NOMO-1 treated with DMSO at 0.1 percent for 48 hours (cell line): Measurements from ENCODE around the gene CTNNBIP1.
"Not testable (repeated sequence)": the region's sequence is repeated elsewhere in the genome, so short reads cannot be mapped to it uniquely, and the experiment has no call there.

Experiments
- DNase-seq: peaks from one replicate; lab custom pipeline; 2025; ENCODE audit not compliant: unreplicated experiment; lab: John Stamatoyannopoulos, UW

CTNNBIP1 gene

GRCh38 chr1:9910076-9910422 is at the start of gene CTNNBIP1:
CTNNBIP1 (minus strand) TSS chr1:9910269; CDS start chr1:9872064, 38,205 bp downstream.
- peak; percentile 97 for DNase-seq

- no peak for DNase-seq
These were observed 47.7 kb upstream of the CTNNBIP1 start for GRCh38 chr1:9957726-9958125.

GRCh38 chr1:9946315-9946714 is 36.2 kb upstream of the CTNNBIP1 start:
- DNase-seq = no peak

GRCh38 chr1:9942939-9943788 is 33.1 kb upstream of the CTNNBIP1 start, which contains the start of the genes LZIC and NMNAT1:
LZIC (minus strand) TSS chr1:9943391; CDS start chr1:9936619, 6,772 bp downstream.
NMNAT1 (plus strand) TSS chr1:9943475; CDS start chr1:9972074, 28,599 bp downstream.
- DNase-seq = peak; percentile 89

GRCh38 chr1:9942399-9942938 is 32.4 kb upstream of the CTNNBIP1 start:
- peak; percentile 82 for DNase-seq

GRCh38 chr1:9929431-9930385 is 19.6 kb upstream of the CTNNBIP1 start:
- no peak for DNase-seq

- no peak for DNase-seq
These were observed 17.2 kb upstream of the CTNNBIP1 start for GRCh38 chr1:9927259-9927658.

GRCh38 chr1:9922342-9922741 is 12.3 kb upstream of the CTNNBIP1 start:
- DNase-seq = peak; percentile 49

- DNase-seq = no peak
These were observed 10.5 kb upstream of the CTNNBIP1 start for GRCh38 chr1:9920606-9921005.

GRCh38 chr1:9917901-9918300 is 7.8 kb upstream of the CTNNBIP1 start:
- DNase-seq = no peak

GRCh38 chr1:9917495-9917894 is 7.4 kb upstream of the CTNNBIP1 start:
- not testable (repeated sequence) for DNase-seq

- no peak for DNase-seq
These were observed 6.4 kb upstream of the CTNNBIP1 start for GRCh38 chr1:9916452-9916851.

- DNase-seq = no peak
These were observed 4.5 kb upstream of the CTNNBIP1 start for GRCh38 chr1:9914610-9914937.

GRCh38 chr1:9912264-9912936 is 2.3 kb upstream of the CTNNBIP1 start:
- DNase-seq = peak; percentile 72

GRCh38 chr1:9910423-9911178 is 532 bp upstream of the CTNNBIP1 start:
- peak; percentile 99 for DNase-seq

GRCh38 chr1:9909234-9910046 is 629 bp downstream of the CTNNBIP1 start:
- peak; percentile 12 for DNase-seq

GRCh38 chr1:9908871-9909233 is 1.2 kb downstream of the CTNNBIP1 start:
- no peak for DNase-seq

GRCh38 chr1:9907441-9907840 is 2.6 kb downstream of the CTNNBIP1 start:
- no peak for DNase-seq

GRCh38 chr1:9906466-9906865 is 3.6 kb downstream of the CTNNBIP1 start:
- no peak for DNase-seq
